ENCODE measurements around the gene ANAPC1.
"Not testable (repeated sequence)": the region's sequence is repeated elsewhere in the genome, so short reads cannot be mapped to it uniquely, and the experiment has no call there.

ANAPC1 gene

DNA sequence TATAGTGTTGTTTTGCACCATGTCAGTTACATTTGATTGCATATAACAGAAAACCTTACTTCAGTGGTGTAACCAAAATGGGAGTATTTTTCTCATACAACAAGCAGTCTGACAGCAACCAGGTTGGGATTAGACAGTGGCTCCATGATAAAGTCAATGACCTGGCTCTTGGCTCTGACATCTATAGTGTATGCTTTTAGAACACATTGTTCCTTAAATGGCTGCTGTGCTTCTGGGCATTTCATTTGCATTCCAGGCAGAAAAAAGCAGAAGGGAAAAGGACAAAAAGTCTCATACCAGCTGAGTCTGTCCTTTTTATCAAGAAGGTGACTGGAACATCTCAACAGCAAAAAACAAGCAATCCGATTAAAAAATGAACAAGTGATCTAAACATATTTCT, 24.6 kb upstream of the ANAPC1 start:
- Histone ChIP-seq H3K4me3 (ENCODE audit: insufficient read depth in 1 of 2, low read depth in 1 of 2, low read length in 2 of 2) (no peak overlapping the region), H3K79me1 (replicated peaks; ENCODE audit: low read length, poor library complexity, severe bottlenecking) (peaks cover 15% of the 10 kb centered on the region), H2BK5ac (ENCODE audit: low read depth, low read length, poor library complexity, severe bottlenecking) (no peak overlapping the region), H4K91ac (ENCODE audit: low read length) (no peak overlapping the region), H3K4me1 (ENCODE audit: control insufficient read depth, insufficient read depth, low read depth, low read length) (peaks cover 15% of the 10 kb centered on the region), H3K23ac (ENCODE audit: low read length in 2 of 2) (no peak overlapping the region), H3K27ac (ENCODE audit: low read length, poor library complexity, severe bottlenecking) (peak overlapping the region; percentile 62), H3K14ac (ENCODE audit: low read length in 2 of 2) (no peak overlapping the region), H3K27me3 (ENCODE audit: control insufficient read depth in 1 of 2, insufficient read depth in 1 of 2, low read length in 2 of 2) (peaks cover 0 to 4% of the 10 kb centered on the region in 2 experiments), H2BK15ac (ENCODE audit: low read depth, poor library complexity, severe bottlenecking) (no peak overlapping the region), H2AFZ (ENCODE audit: low read depth, low read length) (no peak overlapping the region), H3K18ac (ENCODE audit: low read depth in 1 of 2, low read length in 2 of 2) (no peak overlapping the region), H3K9me3 (ENCODE audit: control insufficient read depth, low read length) (no peaks in the 10 kb centered on the region), H3K9ac (ENCODE audit: low read length) (no peak overlapping the region), H3K4me2 (ENCODE audit: low read length, poor library complexity, severe bottlenecking) (no peak overlapping the region), H4K8ac (ENCODE audit: low read length) (no peak overlapping the region), H3K4ac (ENCODE audit: low read depth in 1 of 2, low read length in 2 of 2) (no peak overlapping the region), H3K36me3 (ENCODE audit: control insufficient read depth in 1 of 2, insufficient read depth in 2 of 2, low read depth in 1 of 2, low read length in 2 of 2) (no peaks in the 10 kb centered on the region), H2BK120ac (ENCODE audit: low read depth, low read length) (no peak overlapping the region), H2BK12ac (ENCODE audit: low read length in 2 of 2) (no peak overlapping the region), H2AK5ac (ENCODE audit: low read length, severe bottlenecking) (no peak overlapping the region)
- no peak for DNase-seq
- WGBS, result no CpG with 5 or more reads among the region's 1 CpG

DNA sequence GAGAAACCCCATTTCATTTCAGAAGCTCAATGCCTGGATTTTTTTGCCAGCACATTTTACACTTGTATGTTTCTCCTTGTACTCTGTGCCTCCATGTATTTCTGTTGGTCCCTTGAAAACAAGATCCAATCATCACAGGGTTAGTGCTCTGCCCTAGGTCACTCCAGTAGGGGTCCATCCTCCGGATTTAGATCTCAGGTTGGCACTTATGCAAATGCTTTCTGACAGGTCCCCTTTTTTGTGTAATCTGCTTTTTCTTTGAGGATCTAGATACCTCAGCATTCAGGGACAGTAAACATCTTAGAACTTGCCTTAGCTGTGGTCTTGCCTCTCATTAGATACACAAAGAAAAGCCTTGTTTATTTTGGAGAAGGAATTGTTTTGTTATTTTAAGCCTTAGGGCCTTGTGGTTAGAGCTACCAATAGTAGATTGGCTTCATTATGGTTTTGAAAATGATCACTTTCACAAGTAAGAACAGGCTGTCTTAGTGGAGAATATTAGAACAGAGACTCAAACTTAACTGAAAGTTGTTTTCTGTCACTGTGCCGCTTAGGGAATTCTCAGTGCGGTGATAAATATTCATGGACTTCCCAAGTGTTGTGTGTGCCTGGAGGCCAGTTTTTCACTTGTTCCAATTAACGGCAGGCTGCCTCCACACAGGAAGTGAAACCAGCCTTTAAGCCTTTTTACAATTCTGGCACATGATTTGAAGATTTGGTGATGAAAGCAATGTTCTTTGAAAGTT, 22.2 kb upstream of the ANAPC1 start:
- no peaks in the 10 kb centered on the region for H3K36me3 ChIP-seq (ENCODE audit: control insufficient read depth in 1 of 2, insufficient read depth in 2 of 2, low read depth in 1 of 2, low read length in 2 of 2)
- H2BK120ac ChIP-seq (ENCODE audit: low read depth, low read length), result no peak overlapping the region
- peaks cover 0 to 17% of the 10 kb centered on the region in 2 experiments for H3K27me3 ChIP-seq (ENCODE audit: control insufficient read depth in 1 of 2, insufficient read depth in 1 of 2, low read length in 2 of 2)
- H3K23ac ChIP-seq (ENCODE audit: low read length in 2 of 2), result no peak overlapping the region
- no peak overlapping the region for H2BK12ac ChIP-seq (ENCODE audit: low read length in 2 of 2)
- H3K9me3 ChIP-seq (ENCODE audit: control insufficient read depth, low read length), result no peaks in the 10 kb centered on the region
- no peak overlapping the region for H4K91ac ChIP-seq (ENCODE audit: low read length)
- H3K9ac ChIP-seq (ENCODE audit: low read length), result no peak overlapping the region
- DNase-seq, result peak; percentile 54
- peaks cover 18% of the 10 kb centered on the region for H3K79me1 ChIP-seq (replicated peaks; ENCODE audit: low read length, poor library complexity, severe bottlenecking)
- H3K4ac ChIP-seq (ENCODE audit: low read depth in 1 of 2, low read length in 2 of 2), result no peak overlapping the region
- H3K4me3 ChIP-seq (ENCODE audit: insufficient read depth in 1 of 2, low read depth in 1 of 2, low read length in 2 of 2), result no peak overlapping the region
- no peak overlapping the region for H2BK5ac ChIP-seq (ENCODE audit: low read depth, low read length, poor library complexity, severe bottlenecking)
- H3K14ac ChIP-seq (ENCODE audit: low read length in 2 of 2), result no peak overlapping the region
- H3K18ac ChIP-seq (ENCODE audit: low read depth in 1 of 2, low read length in 2 of 2), result no peak overlapping the region
- peak overlapping the region; percentile 43 for H3K27ac ChIP-seq (ENCODE audit: low read length, poor library complexity, severe bottlenecking)
- H2AFZ ChIP-seq (ENCODE audit: low read depth, low read length), result no peak overlapping the region
- H3K4me1 ChIP-seq (ENCODE audit: control insufficient read depth, insufficient read depth, low read depth, low read length), result peaks cover 17% of the 10 kb centered on the region
- H2BK15ac ChIP-seq (ENCODE audit: low read depth, poor library complexity, severe bottlenecking), result no peak overlapping the region
- 12% methylated on average over 3 of the region's 4 CpGs for WGBS
- peak overlapping the region; percentile 72 for H2AK5ac ChIP-seq (ENCODE audit: low read length, severe bottlenecking)
- peak overlapping the region; percentile 18 for H3K4me2 ChIP-seq (ENCODE audit: low read length, poor library complexity, severe bottlenecking)
- H4K8ac ChIP-seq (ENCODE audit: low read length), result no peak overlapping the region

DNA sequence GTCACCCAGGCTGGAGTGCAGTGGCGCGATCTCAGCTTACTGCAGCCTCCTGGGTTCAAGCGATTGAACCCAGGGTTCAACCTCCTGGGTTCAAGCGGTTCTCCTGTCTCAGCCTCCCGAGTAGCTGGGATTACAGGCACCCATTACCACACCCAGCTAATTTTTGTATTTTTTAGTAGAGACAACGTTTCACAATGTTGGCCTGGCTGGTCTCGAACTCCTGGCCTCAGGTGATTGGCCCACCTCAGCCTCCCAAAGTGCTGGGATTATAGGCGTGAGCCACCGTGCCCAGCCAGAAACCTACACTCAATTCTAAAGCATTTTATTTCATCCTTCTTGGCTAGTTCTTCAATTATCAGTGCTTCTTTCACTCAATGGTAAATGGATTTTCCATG, 21.5 kb upstream of the ANAPC1 start:
- H2AFZ ChIP-seq (ENCODE audit: low read depth, low read length); H4K8ac ChIP-seq (ENCODE audit: low read length); H3K18ac ChIP-seq (ENCODE audit: low read depth in 1 of 2, low read length in 2 of 2); H3K4me3 ChIP-seq (ENCODE audit: insufficient read depth in 1 of 2, low read depth in 1 of 2, low read length in 2 of 2); H4K91ac ChIP-seq (ENCODE audit: low read length); H2BK15ac ChIP-seq (ENCODE audit: low read depth, poor library complexity, severe bottlenecking); H3K27ac ChIP-seq (ENCODE audit: low read length, poor library complexity, severe bottlenecking); DNase-seq; H3K9me3 ChIP-seq (ENCODE audit: control insufficient read depth, low read length); H3K36me3 ChIP-seq (ENCODE audit: control insufficient read depth in 1 of 2, insufficient read depth in 2 of 2, low read depth in 1 of 2, low read length in 2 of 2); H3K4ac ChIP-seq (ENCODE audit: low read depth in 1 of 2, low read length in 2 of 2); H2BK120ac ChIP-seq (ENCODE audit: low read depth, low read length); H3K23ac ChIP-seq (ENCODE audit: low read length in 2 of 2); H3K9ac ChIP-seq (ENCODE audit: low read length); H2BK12ac ChIP-seq (ENCODE audit: low read length in 2 of 2); H2BK5ac ChIP-seq (ENCODE audit: low read depth, low read length, poor library complexity, severe bottlenecking); H3K4me2 ChIP-seq (ENCODE audit: low read length, poor library complexity, severe bottlenecking); H3K14ac ChIP-seq (ENCODE audit: low read length in 2 of 2): not testable (repeated sequence)
- peaks cover 17% of the 10 kb centered on the region for H3K4me1 ChIP-seq (ENCODE audit: control insufficient read depth, insufficient read depth, low read depth, low read length)
- peaks cover 0 to 17% of the 10 kb centered on the region in 2 experiments for H3K27me3 ChIP-seq (ENCODE audit: control insufficient read depth in 1 of 2, insufficient read depth in 1 of 2, low read length in 2 of 2)
- WGBS, result 99% methylated on average over 7 of the region's 9 CpGs
- peaks cover 18% of the 10 kb centered on the region for H3K79me1 ChIP-seq (replicated peaks; ENCODE audit: low read length, poor library complexity, severe bottlenecking)
- H2AK5ac ChIP-seq (ENCODE audit: low read length, severe bottlenecking), result peak overlapping the region; percentile 17

DNA sequence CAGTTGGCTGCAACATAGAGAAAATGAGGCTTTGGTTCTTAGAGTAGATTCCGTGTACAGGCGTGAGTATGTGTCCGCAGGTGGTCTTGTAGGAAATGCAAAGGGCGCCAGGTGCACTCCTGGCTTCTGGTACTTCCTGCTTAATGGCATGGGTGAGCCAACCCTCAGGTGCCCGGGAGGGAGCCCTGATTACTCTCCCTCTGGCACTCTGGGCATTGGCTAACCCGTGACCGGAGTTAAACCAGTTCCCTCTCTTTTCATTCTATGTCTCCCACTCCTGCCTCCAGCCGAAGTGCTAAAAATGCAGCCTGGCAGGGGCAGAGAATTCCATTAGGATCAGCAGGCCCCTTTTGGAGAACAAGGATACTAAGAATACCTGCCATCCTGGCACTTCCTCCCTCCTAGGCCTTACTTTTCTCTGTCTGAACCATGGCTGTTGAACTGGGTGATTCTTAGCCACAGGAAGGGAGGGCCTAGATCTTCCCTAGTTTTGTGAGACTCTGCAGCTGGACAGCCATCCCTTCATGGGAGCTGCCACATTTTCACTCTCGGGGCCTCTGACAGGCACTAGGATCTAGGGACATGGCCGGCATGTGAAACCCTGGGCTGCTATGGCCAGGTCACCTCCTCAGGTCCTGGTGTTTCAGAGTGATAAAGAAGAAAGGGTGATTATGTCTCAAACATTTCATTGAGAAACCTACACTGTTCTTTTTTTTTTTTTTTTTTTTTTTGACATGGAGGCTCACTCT, 20.9 kb upstream of the ANAPC1 start:
- H3K23ac ChIP-seq (ENCODE audit: low read length in 2 of 2), result no peak overlapping the region
- H3K27ac ChIP-seq (ENCODE audit: low read length, poor library complexity, severe bottlenecking), result no peak overlapping the region
- H3K4me2 ChIP-seq (ENCODE audit: low read length, poor library complexity, severe bottlenecking), result no peak overlapping the region
- H4K8ac ChIP-seq (ENCODE audit: low read length), result no peak overlapping the region
- H2BK12ac ChIP-seq (ENCODE audit: low read length in 2 of 2), result peak overlapping the region in 1 of 2 experiments; percentile 63
- no peak overlapping the region for H3K4ac ChIP-seq (ENCODE audit: low read depth in 1 of 2, low read length in 2 of 2)
- H2BK15ac ChIP-seq (ENCODE audit: low read depth, poor library complexity, severe bottlenecking), result no peak overlapping the region
- no peak overlapping the region for H2AFZ ChIP-seq (ENCODE audit: low read depth, low read length)
- no peaks in the 10 kb centered on the region for H3K36me3 ChIP-seq (ENCODE audit: control insufficient read depth in 1 of 2, insufficient read depth in 2 of 2, low read depth in 1 of 2, low read length in 2 of 2)
- peaks cover 16% of the 10 kb centered on the region for H3K4me1 ChIP-seq (ENCODE audit: control insufficient read depth, insufficient read depth, low read depth, low read length)
- H2BK5ac ChIP-seq (ENCODE audit: low read depth, low read length, poor library complexity, severe bottlenecking), result no peak overlapping the region
- H3K9ac ChIP-seq (ENCODE audit: low read length), result no peak overlapping the region
- peaks cover 16% of the 10 kb centered on the region for H3K79me1 ChIP-seq (replicated peaks; ENCODE audit: low read length, poor library complexity, severe bottlenecking)
- WGBS, result 98% methylated on average over 9 of the region's 10 CpGs
- H2BK120ac ChIP-seq (ENCODE audit: low read depth, low read length), result no peak overlapping the region
- no peak overlapping the region for H3K14ac ChIP-seq (ENCODE audit: low read length in 2 of 2)
- DNase-seq, result no peak
- no peak overlapping the region for H4K91ac ChIP-seq (ENCODE audit: low read length)
- no peaks in the 10 kb centered on the region for H3K9me3 ChIP-seq (ENCODE audit: control insufficient read depth, low read length)
- H2AK5ac ChIP-seq (ENCODE audit: low read length, severe bottlenecking), result no peak overlapping the region
- no peak overlapping the region for H3K4me3 ChIP-seq (ENCODE audit: insufficient read depth in 1 of 2, low read depth in 1 of 2, low read length in 2 of 2)
- H3K27me3 ChIP-seq (ENCODE audit: control insufficient read depth in 1 of 2, insufficient read depth in 1 of 2, low read length in 2 of 2), result peaks cover 0 to 20% of the 10 kb centered on the region in 2 experiments
- H3K18ac ChIP-seq (ENCODE audit: low read depth in 1 of 2, low read length in 2 of 2), result peak overlapping the region in 1 of 2 experiments; percentile 23

All from mesenchymal stem cell (in vitro differentiated cells and primary cell).